ELR (cell line): ENCODE results near the gene SLC22A5.
"Not testable (repeated sequence)": the region's sequence is repeated elsewhere in the genome, so short reads cannot be mapped to it uniquely, and the experiment has no call there.

Experiments used
- DNase-seq: peaks from one replicate; pipeline ENCODE4 v3.0.0-alpha.2; 2015; ENCODE audit warnings: low read depth

SLC22A5 gene

DNA sequence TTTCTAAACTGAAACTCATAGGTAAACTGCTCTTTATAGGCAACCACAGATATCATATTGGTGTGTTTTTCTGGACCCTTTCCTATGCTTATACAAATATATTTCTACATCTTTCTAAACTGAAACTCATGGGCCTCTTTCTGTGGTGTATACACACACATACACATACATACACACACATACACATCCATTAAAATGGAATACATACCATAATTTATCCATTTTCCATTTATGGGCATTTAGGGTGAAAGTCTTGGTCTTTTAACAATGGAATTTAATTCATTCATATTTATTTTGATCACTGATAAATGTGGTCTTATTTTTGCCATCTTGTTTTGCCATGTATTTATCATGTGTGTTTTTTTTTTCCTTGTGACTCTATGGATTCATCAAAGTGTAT, 44.1 kb downstream of the SLC22A5 start:
- DNase-seq = no peak

DNA sequence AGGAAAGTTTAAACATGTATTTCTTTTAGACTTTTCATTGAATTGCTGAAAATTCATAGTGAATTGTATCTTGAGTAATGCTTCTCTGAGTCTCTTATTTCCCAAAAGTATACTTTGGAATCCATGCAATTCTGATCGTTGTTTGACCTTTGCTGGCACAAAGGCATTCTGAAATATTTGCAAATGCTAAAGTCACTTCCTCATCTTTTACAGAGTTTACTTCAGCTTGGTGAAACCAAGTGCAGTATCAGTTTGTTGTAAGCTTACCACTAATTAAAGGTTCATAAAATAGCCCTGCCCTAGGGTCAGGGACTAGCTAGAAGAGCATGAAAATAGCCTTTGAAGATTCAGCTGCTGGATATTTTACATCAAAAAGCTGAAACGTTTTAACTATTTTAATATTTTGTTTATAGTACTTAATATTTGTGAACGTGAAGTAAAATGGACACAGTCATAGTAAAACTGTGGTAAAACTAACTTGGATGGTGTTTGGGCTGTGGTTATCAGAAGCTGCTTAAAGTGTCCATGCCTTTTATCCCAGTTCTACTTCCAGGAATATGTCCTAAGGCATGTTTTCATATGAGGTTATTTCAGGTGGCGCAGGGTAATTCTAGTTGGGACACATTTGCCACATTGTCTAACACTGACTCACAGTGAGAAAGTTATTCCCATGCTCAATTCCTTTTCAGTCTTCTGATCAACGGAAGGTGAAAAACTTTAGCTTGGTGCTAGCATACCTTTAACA, 45.3 kb downstream of the SLC22A5 start:
- peak; percentile 78 for DNase-seq

DNA sequence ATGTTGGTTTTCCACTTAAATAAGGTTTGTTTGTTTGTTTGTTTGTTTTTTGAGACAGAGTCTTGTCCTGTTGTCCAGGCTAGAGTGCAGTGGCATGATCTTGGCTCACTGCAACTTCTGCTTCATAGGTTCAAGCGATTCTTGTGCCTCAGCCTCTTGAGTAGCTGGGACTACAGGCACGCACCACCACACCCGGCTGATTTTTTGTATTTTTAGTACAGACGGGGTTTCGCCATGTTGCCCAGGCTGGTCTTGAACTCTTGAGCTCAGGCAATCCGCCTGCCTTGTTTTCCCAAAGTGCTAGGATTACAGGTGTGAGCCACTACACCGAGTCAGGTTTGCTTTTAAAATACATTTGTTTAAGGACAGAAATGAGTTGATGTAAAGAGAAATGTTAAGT, 46.0 kb downstream of the SLC22A5 start:
- DNase-seq = not testable (repeated sequence)

DNA sequence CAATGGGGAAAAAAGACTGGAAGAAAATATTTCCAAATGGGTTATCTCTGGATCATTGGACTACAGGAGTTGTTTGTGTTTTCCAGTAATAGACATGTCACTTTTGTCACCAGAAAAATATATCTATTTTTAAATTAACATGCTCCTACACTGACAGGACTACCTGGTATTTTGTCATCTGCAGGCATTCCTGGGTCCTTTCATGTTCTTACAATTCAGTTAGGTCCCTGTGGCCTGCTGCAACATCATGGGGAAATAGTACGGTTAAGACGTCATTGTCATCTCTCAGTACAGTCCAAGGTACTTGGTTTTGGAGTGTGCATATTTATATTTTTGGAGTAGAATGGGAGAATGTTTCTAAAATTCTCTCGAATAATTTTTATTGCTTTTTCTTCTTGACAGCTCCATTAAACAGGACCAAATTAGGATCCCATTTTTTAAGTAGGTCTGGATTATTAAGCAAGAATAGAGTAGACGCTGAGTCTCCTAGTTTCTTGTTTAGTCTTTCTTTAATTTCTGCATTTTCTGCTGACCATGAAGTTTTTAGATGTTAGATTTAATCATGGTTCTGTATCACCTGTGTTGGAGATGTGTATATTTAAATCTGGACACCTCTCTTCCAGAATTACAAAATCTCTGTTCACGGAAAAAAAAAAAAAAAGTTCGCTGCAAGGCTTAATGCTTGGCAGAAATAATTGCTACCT, 46.9 kb downstream of the SLC22A5 start:
- DNase-seq = no peak

DNA sequence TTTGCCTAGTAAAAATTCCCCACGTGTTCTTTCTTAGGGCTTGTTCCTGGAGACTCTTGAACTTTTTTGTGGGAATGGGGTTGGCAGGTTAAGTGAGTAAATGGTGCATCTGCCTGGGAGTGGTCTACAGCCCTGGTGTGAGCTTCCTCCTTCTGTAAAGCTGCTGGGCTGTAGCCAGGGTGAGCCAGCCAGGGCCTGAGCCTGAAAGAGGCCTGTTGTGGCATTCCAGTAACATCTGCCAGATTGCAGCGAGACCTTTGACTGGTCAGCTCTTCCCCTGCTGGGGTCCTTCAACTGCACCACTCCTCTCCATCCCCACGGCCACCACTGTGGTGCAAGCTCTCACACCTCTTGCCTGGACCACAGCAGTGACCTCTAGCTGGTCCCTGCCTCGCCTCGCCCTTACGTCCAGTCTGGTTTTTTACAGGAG, 47.5 kb downstream of the SLC22A5 start:
- DNase-seq = no peak

DNA sequence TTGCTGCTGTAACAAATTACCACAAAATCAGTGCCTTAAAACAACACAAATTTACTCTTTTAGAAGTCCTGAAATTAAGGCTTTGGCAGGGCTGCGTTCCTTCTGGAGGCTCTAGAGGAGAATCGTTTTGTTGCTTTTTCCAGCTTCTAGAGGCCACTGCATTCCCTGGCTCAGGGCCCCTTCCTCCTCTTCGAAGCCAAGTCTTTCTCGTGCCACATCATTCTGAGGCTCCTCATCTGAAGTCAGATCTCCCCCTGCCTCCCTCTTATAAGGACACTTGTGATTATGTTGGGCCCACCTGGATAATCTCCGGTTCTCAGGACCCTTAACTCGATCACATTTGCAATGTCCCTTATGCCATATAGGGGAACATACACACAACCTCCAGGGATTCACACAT, 48.0 kb downstream of the SLC22A5 start:
- no peak for DNase-seq

DNA sequence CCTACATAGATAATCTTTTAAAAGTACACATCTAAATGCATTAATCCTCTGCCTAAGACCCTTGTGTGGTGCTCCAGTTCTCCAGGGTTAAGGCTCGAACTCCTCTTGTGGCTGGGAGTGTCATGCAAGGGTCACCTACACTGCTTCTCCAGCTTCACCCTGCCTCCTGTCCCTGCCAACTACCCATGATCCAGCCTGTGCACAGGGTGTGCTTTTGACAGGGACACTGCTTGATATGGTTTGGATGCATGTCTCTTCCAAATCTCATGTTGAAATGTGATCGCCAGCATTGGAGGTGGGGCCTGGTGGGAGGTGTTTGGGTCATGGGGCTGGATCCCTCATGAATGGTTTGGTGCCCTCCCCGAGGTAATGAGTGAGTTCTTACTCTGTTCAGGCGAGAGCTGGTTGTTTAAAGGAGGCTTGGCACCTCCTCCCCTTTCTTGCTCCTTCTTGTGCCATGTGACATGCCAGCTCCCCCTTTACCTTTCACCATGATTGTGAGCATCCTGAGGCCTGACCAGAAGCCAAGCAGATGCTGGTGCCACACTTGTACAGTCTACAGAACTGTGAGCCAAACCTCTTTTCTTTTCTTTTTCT, 48.5 kb downstream of the SLC22A5 start:
- DNase-seq = no peak

DNA sequence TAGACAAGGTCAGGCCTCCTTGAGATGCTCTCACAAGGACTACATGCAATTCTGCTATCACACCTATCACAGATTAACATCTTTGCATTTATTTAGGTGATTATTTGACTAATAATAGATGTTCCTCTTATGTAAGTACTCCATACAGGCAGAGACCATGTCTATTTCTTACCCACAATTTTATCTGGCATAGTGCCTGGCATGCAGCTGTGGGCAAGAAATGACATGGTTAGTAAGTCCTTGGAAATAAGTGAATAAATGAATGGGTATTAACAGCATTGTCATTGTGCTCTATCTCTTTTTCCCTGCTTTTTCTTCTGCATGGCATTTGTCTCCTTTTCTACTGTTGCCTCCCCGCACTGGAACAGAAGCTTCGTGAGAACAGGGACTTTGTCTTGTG, 49.4 kb downstream of the SLC22A5 start:
- DNase-seq = no peak

DNA sequence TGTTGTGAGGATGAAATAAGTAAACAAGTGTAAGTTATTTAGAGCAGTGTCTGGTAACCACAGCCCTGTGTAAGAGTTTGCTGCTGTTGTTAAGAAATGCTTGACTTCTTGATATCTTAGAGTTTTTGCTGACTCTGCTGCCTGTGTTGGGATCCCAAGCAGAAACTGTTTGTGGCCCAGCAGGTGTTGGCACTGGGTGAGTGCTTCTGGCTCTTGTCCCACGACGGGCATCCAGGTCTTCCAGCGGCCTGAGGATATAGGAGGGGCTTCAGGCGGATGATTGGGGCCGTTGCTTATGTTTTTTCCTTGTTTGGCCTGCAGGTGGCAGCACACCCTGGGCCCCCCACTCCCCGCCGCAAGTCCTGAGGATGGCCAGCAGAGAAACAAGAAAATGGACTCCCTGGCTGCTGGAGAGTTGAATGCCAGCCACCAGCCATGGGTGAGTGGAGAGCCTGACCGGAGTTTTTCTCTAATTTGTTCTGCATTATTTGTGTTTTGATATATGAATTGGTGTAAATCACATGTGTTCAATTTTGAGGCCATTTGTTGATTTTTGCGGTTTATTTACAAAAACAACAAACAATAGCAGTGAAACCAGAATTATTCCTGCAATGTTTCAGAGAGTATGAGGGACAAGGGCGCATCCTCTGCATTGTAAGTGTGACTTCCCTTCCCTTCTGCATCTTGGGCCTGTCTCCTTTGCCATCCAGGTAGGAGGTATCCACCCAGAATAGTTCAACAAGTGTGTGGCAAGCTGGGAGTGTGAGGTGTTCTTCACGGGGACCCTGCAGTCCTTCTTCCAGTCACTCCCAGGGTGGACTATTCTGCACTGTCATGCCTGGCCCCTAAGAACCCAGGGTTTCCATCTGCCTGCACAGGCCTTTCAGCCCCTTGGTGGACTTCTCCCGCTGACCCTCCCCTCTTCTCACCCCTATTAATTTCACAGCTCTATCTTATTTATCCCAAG, 50.3 kb downstream of the SLC22A5 start:
- DNase-seq = peak; percentile 82

DNA sequence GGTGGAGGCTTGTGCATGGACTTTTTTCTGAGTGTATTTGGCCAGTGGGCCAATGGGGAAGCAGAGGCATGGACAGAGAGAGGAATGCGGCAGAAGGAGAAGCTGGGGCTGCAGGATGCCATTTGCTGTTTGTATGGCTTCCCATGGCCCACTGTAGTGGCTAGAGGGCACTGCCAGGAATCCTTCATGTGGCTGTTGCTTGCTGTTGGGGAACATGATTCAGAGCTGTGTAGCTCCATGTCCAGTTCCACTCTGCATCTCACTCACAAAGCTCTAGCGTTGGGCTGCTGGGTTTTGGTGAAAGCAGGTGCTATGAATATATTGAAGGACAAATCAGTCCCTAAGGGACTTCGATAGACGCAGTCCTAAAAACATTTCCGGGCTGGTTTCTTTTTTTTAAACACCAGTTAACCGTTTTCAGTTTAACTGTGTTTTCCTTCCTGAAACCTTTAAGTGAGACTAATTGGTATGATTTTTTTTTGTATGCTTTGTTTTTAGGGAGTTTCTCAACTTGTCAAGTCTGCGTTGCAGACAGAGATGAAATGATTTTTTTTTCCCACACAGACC, 51.3 kb downstream of the SLC22A5 start:
- no peak for DNase-seq

DNA sequence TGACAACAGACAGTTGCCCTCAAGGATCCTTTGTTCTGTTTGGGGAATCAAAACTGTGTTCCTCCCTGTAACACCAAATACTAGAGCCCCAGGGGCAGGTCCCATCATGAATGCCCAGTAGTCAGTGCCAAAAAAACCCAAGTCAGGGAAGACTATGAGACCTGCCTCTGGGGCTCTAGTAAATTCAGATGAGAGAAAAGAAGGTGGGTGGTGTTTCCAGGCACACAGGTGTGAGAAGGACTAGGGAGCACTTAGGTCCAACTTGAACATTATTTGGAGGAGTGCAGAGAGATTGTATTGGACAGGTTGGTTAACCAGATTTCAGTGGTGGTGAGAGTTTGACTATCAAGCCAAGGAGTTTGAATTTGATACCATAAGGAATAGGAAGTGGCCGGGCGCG, 52.0 kb downstream of the SLC22A5 start:
- no peak for DNase-seq

DNA sequence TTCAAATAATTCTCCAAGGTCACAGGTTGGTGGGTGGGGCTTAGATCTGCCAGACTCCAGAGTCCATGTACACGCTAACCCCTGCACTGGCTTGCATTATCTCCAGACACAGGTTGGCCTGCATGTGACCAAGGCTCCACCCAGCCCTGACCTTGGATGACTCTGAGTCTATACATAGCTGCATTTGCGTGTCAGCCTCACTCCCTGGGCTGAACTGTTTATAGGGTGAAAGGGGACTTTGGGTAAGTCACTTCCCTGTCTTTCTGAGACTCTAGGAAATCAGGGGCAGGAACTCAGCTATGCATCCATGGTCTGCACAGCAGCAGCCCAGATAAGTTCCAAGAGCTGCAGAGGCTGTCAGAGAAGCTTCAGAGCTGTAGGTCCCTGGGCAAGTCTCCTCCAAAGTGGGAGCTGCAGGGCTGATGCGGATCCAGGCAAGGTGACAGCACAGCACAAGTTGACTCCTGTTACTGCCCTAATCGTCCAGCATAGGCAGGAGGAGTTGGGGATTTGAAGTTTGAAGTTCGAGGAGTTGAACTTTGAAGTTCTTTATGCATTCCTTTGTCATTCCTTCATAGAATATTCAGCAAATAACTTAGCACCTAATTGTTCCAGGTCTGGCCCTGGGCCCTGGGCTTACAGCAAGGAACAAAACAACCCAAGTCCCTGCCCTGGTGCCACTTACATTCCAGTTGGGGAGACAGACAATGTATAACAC, 53.4 kb downstream of the SLC22A5 start:
- peak; percentile 69 for DNase-seq

DNA sequence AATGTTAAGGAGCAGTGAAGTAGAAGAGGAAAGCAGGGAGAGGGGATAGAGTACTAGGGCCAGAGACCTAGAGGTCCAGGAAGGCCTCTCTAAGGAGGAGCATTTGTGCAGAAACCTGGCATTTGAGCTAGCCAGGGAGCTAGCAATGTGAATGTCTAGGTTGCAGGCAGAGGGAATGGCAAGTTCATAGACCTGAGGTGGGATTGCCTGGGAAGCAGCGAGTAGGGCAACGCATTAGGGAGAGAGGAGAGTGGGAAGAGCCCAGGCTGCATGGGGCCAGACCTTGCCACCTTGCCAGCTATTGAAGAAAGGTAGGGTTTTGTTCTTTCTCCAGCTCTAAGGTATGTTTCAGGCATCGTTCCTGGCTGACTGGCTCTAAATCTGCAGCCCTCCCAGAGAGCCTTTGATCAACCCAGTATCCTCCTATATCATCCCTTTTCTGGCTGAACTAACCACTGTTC, 54.0 kb downstream of the SLC22A5 start:
- no peak for DNase-seq

DNA sequence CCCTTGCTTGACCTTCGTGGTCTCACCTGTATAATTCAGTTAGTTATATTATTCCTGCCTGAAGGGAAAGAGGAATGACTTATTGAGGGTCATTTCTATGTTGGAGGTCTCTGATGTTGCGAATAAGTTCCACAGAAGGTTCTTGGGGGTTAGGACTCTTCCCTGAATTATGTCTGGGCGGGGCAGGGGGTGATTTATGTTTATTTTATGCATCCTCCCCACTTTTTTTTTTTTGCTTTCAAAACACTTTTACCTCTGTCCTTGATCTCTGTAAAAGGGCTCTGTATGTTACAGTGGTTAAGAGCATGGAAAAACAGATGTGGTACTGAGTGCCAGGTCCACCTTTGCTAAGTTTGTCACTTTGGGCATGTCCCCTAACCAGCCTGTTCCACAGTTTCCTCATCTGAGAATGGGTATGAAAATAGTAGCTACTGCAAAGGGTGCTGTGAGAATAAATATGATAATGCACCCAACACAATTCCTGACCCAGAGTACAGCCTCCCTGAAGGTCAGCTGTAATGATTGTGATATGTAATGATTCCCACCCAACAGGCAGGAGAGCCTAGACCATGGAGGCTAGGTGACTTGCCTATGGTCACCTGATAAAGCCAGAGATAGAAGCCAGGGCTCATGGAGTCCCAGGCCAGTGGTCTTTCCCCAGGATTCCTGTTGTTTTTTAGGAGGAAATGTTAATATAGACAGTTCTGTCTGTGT, 54.8 kb downstream of the SLC22A5 start:
- no peak for DNase-seq

DNA sequence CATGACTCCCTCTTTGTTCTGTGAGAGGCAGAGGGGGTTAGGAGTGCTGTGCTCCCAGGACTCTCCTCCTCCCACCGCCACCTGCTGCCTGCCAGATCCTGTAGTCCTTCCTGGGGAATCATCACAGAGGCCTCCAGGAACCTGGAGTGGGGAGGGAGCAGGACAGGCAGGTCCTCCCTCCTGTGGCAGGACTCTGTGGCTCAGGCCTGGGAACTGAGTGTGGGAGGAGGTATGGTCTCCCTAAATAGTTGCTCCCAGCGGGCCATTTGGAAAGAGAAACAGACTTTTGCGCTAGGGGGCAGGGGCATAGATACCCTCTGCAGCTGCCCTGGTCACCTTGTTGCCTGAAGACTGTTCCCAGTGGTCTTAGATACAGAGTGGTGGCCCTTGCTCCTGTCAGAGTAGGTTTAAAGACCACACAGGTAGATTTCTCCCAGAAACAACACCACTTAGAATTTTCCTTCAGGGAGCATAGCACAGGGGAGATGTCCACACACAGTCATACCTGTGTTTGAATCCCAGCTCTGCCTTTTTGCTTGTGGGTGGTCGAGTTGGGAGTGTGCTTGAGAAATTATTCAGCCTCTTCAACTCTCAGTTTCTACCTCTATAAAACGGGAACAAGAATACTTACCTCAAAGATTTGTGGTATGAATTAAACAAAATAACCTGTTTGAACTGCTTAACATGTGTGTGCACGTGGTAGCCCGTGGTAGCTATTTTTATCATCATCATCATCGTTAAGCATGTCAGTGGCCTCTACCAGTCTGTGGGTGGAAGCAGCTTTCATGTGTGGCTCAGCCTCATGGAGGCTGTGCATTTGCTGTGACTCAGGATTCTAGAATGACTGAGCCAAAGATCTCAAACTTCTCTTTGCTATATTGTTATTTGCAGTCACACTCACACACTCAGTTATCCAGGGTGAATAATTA, 55.8 kb downstream of the SLC22A5 start:
- peak; percentile 93 for DNase-seq

DNA sequence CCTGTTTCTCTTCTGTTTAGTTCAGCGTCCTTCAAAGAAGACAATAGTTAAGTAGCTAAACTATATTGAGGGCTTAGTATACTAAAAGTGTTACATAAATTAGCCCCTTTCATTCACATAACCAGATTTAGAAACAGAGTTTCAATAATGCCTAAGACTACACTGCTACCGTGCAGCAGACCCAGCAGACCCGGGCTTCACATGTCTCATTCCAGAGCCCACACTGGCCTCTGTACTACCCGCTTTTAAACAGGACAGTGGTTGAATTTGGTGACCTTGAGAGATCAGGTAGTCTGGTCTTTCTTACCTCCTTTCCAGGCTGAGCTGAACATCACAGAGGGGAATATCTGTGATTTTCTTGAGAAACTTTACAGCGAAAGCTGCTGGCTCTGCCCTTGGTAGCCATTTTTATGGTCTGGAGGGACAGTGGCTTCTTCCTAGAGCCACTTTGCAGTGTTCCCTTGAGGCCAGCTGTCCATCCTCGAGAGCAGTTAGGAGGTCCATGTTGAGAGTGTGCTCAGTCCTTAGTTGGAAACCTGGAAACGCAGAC, 56.5 kb downstream of the SLC22A5 start:
- DNase-seq = no peak

DNA sequence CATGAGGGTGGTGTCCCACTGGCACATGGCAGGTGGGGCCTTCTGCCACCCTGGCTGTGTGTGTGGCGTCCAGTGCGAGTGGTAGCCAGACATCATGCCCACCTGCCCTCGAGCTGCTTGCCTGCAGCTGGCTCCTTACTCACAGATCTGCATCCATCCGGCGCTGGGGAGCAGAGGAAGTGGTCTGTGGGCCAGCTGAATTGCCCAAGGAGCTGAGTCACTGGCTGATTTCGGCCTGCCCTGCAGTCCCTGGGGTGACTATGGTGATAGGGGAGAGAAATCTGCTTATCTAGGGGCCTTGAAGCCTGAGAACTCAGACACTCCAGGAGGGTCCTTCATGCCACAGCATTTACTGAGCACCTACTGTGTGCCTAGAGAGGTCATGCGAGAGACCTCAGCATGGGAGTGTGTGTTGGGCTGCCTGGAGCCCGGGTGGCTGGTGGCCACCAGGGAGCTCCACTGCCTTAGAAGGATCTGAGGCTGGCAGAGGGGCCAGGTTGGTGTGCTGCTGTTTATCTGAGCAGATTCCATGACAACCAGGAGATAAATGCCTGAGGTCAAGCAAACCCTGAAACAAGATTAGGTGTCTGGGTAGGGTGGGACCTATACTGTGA, 57.1 kb downstream of the SLC22A5 start:
- peak; percentile 98 for DNase-seq
